Upper lobe of left lung (tissue), 6 donors: ENCODE data around the gene ADK. TPM values are rescaled to one million over a fixed set of nuclear protein-coding genes. Genes with fewer than 3 reads are reported as not detected.

Experiments used
- ATAC-seq, 2 donors: fragments of 200-7000 bp; cut with Tn5 transposase; one replicate each; pipeline ENCODE4 v1.9.1; 2022; ENCODE audit warnings: mild to moderate bottlenecking in 2 of 2, moderate library complexity in 2 of 2; ENCODE audit not compliant: low FRiP score in 2 of 2
- DNase-seq, 2 donors: peaks; one replicate each; pipeline ENCODE4 v3.0.0-alpha.2; 2019 to 2020
- H3K27ac ChIP-seq, 4 donors: fragments of 200-600 bp; sonication (generic); one replicate each; pipeline ENCODE4 v1.5.1; 2016 to 2019
- H3K27me3 ChIP-seq, 4 donors: fragments of 200-600 bp; sonication (generic); one replicate each; pipeline ENCODE4 v1.5.1; 2017 to 2019
- H3K36me3 ChIP-seq, 4 donors: fragments of 200-600 bp; sonication (generic); one replicate each; pipeline ENCODE4 v1.5.1; 2016 to 2019
- H3K4me1 ChIP-seq, 4 donors: fragments of 200-600 bp; sonication (generic); one replicate each; pipeline ENCODE4 v1.5.1; 2018 to 2019
- H3K4me3 ChIP-seq, 4 donors: fragments of 200-600 bp; sonication (generic); one replicate each; pipeline ENCODE4 v1.5.1; 2017 to 2019; ENCODE audit warnings: mild to moderate bottlenecking in 2 of 4, moderate library complexity in 1 of 4
- H3K9me3 ChIP-seq, 4 donors: fragments of 200-600 bp; sonication (generic); one replicate each; pipeline ENCODE4 v1.5.1; 2018 to 2019
- EP300 ChIP-seq, 4 donors: sonication (generic); formaldehyde crosslinking; IDR thresholded peaks; one replicate each; pipeline ENCODE4 v1.5.1; 2017; ENCODE audit warnings: antibody characterized with exemption in 4 of 4, control low read depth in 2 of 4
- POLR2A ChIP-seq, 4 donors: fragments of 450-650 bp; IDR thresholded peaks; one replicate each; pipeline ENCODE4 v1.5.1; 2016 to 2017; ENCODE audit warnings: antibody characterized with exemption in 4 of 4, mild to moderate bottlenecking in 2 of 4
- POLR2AphosphoS5 ChIP-seq, 2 donors: sonication (generic); formaldehyde crosslinking; IDR thresholded peaks; one replicate each; pipeline ENCODE4 v1.5.1; 2017; ENCODE audit warnings: antibody characterized with exemption in 2 of 2
- WGBS, 2 donors: methylation state at CpG; one replicate each; pipeline ENCODE4 v1.1.5; 2017 to 2018; 5-methylcytosine and 5-hydroxymethylcytosine counted together
- total RNA-seq, 6 donors: library from RNA; depleted of rRNA in 4 of 6; stranded (reverse); fragments of >200 nt in 4 of 6; gene quantifications; one replicate each; pipeline versions ENCODE4 v1.1.0 to v1.2.1, GENCODE V29; 2016 to 2021
- TF ChIP-seq, protein P1 (sequence below), 6 experiments: fragments of 450-650 bp in 4 of 6; fragments of 200-600 bp in 2 of 6; sonication (generic) in 2 of 6; IDR thresholded peaks; one replicate each; pipeline ENCODE4 v1.5.1; 2016 to 2019; ENCODE audit warnings: antibody characterized with exemption in 6 of 6
- donor health status: DM: no; HTN: no; CAD: no; lungs with moderate emphysema.
- donor health status: DM: no; HTN: yes; CAD: no; lungs with severe emphysema.

Gene ADK
- total RNA-seq, 6 donors from 2014 or later: 27.9 to 123 (median 48.1) TPM

DNA sequence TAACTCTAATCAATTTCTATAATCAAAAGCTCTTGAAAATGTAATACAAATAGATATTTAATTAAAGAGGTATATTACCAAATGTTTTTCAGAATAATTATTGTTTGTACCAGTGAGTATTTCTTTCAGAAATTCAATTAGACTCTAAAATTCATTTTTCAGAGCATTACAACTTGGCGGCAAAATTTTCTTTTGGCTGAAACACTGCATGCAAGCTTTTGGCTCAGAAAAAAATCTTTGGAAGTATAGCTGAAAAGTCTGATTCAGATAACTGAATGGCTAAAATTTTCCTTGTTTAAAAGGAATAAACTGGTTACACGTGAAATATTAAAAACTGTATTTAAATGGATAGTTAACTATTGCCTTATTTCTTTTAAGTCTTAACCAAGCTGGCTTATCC lies 472.8 kb downstream of the ADK start:
- no peak for TF ChIP-seq EP300 (IDR thresholded peaks at IDR 0.05)
- TF ChIP-seq POLR2AphosphoS5 (IDR thresholded peaks at IDR 0.05): no peak
- TF ChIP-seq, protein P1, sequence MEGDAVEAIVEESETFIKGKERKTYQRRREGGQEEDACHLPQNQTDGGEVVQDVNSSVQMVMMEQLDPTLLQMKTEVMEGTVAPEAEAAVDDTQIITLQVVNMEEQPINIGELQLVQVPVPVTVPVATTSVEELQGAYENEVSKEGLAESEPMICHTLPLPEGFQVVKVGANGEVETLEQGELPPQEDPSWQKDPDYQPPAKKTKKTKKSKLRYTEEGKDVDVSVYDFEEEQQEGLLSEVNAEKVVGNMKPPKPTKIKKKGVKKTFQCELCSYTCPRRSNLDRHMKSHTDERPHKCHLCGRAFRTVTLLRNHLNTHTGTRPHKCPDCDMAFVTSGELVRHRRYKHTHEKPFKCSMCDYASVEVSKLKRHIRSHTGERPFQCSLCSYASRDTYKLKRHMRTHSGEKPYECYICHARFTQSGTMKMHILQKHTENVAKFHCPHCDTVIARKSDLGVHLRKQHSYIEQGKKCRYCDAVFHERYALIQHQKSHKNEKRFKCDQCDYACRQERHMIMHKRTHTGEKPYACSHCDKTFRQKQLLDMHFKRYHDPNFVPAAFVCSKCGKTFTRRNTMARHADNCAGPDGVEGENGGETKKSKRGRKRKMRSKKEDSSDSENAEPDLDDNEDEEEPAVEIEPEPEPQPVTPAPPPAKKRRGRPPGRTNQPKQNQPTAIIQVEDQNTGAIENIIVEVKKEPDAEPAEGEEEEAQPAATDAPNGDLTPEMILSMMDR (IDR thresholded peaks at IDR 0.05): no peak
- no peak for TF ChIP-seq POLR2A (IDR thresholded peaks at IDR 0.05)
- 83 to 95% methylated on average over 2 of the region's 2 CpGs for WGBS, 2 donors
- no peak for ATAC-seq

DNA sequence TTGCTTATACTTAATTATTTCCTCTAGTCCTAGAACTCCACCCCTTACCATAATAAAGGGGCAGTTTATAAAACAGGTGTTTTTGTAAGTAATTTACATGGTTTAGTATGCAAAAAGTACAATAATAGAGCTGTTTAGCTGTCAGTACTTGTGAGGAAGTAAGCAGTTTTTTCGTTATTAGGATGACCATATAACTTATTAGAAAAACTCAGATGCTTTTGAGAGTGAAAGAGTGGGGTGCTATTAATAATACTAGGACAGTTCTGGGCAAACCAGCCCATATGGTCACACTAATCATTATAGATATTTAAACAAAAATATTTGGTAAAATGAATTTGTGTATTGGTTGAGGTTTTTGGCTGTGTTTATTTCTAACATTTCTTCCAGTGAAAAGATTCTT lies 473.5 kb downstream of the ADK start:
- TF ChIP-seq, protein P1 (IDR thresholded peaks at IDR 0.05): no peak
- TF ChIP-seq EP300 (IDR thresholded peaks at IDR 0.05) (no peak), POLR2A (IDR thresholded peaks at IDR 0.05) (no peak), POLR2AphosphoS5 (IDR thresholded peaks at IDR 0.05) (no peak)
- H3K4me3 ChIP-seq: no peak overlapping the region
- ATAC-seq: no peak
- 81 to 92% methylated on average over 1 of the region's 1 CpG for WGBS, 2 donors
- no peak overlapping the region for H3K27ac ChIP-seq
- H3K9me3 ChIP-seq: peaks cover 0 to 3% (median 0%) of the 10 kb centered on the region in 4 donors
- H3K36me3 ChIP-seq: no peaks in the 10 kb centered on the region
- no peaks in the 10 kb centered on the region for H3K4me1 ChIP-seq
- DNase-seq: no peak
- H3K27me3 ChIP-seq: no peaks in the 10 kb centered on the region

More for the DNA sequence above, 472.8 kb downstream of the ADK start:
- DNase-seq: no peak
- H3K4me3 ChIP-seq: no peak overlapping the region
- no peak overlapping the region for H3K27ac ChIP-seq
- no peaks in the 10 kb centered on the region for H3K4me1 ChIP-seq
- peaks cover 0 to 3% (median 0%) of the 10 kb centered on the region in 4 donors for H3K9me3 ChIP-seq
- H3K36me3 ChIP-seq: no peaks in the 10 kb centered on the region
- no peaks in the 10 kb centered on the region for H3K27me3 ChIP-seq

DNA sequence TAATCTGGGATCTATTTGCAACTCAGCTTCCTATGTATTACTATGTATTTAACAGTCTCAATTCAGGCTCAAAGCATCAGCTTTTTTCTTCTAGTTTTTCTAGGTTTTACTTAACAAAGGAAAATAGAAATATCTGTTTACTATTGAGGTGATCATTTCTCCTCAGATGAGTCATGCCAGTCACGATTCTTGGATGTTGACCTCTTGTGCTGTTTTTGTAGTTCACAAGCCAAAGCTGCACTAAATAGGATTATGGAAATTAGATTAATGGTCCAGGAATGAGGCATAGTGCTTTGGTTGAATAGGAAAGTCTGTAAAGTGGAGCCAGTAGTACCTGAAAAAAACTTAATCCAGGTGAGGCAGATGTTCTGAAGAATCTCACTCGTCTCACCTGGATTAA lies 477.1 kb downstream of the ADK start:
- H3K4me3 ChIP-seq: no peak overlapping the region
- H3K4me1 ChIP-seq: no peaks in the 10 kb centered on the region
- 88 to 90% methylated on average over 2 of the region's 2 CpGs for WGBS, 2 donors
- no peak for ATAC-seq
- no peak overlapping the region for H3K27ac ChIP-seq
- peaks cover 0 to 4% (median 0%) of the 10 kb centered on the region in 4 donors for H3K36me3 ChIP-seq
- TF ChIP-seq, protein P1 (IDR thresholded peaks at IDR 0.05): no peak
- TF ChIP-seq EP300 (IDR thresholded peaks at IDR 0.05) (no peak), POLR2AphosphoS5 (IDR thresholded peaks at IDR 0.05) (no peak), POLR2A (IDR thresholded peaks at IDR 0.05) (no peak)
- no peaks in the 10 kb centered on the region for H3K27me3 ChIP-seq
- no peak for DNase-seq
- H3K9me3 ChIP-seq: no peaks in the 10 kb centered on the region

DNA sequence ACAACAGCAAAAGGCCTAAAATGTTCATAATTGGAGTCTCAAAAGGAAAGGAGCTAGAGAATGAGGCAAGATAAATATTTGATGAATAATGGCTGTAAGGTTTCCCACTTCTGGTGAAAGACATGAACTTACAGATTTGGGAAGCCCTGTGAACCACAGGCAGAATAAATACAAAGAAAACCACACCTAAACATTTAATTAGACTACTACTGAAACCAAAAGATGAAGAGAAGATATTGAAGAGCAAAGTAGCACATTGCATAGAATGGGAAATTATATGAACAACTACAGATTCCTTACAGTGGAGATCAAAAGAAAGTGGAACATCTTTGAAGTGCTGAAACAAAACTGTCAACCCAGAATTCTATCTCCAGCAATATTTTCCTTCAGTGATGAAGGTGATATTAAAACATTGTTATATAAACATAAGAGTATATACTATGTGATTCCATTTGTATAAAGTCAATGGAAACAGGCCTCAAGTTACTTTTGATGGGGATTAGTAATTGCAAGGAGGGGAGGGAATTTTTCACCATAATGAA lies 484.0 kb downstream of the ADK start:
- Histone ChIP-seq H3K36me3 (peaks cover 0 to 7% (median 2%) of the 10 kb centered on the region in 4 donors), H3K4me3 (no peak overlapping the region), H3K4me1 (peaks cover 0 to 1% (median 0%) of the 10 kb centered on the region in 4 donors), H3K27me3 (no peaks in the 10 kb centered on the region), H3K27ac (no peak overlapping the region), H3K9me3 (peaks cover 7 to 12% (median 9%) of the 10 kb centered on the region in 4 donors)
- no peak for TF ChIP-seq EP300 (IDR thresholded peaks at IDR 0.05)
- TF ChIP-seq POLR2A (IDR thresholded peaks at IDR 0.05): no peak
- TF ChIP-seq, protein P1 (IDR thresholded peaks at IDR 0.05): no peak
- TF ChIP-seq POLR2AphosphoS5 (IDR thresholded peaks at IDR 0.05): no peak
- ATAC-seq (no peak), DNase-seq (no peak)

DNA sequence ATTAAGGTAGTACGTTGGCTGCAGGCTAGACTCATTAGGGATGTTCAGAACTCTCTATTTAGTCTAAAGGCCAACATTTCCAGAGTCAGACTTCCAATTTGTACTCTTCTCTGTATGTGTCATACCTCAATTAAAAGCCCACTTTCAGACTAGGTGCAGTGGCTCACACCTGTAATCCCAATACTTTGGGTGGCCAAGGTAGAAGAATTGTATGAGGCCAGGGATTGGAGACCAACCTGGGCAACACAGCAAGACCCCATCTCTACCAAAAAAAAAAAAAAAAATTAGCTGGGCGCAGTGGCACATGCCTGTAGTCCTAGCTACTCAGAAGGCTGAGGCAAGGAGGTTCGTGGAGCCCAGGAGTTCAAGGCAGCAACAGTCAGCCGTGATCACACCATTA lies 484.6 kb downstream of the ADK start:
- Histone ChIP-seq H3K27me3 (no peaks in the 10 kb centered on the region), H3K4me3 (no peak overlapping the region), H3K9me3 (peaks cover 7 to 12% (median 9%) of the 10 kb centered on the region in 4 donors), H3K4me1 (peaks cover 0 to 6% (median under 1%) of the 10 kb centered on the region in 4 donors), H3K36me3 (peaks cover 0 to 7% (median 2%) of the 10 kb centered on the region in 4 donors), H3K27ac (no peak overlapping the region)
- DNase-seq (no peak), ATAC-seq (no peak)
- TF ChIP-seq POLR2AphosphoS5 (IDR thresholded peaks at IDR 0.05) (no peak), EP300 (IDR thresholded peaks at IDR 0.05) (no peak), POLR2A (IDR thresholded peaks at IDR 0.05) (no peak)
- TF ChIP-seq, protein P1 (IDR thresholded peaks at IDR 0.05): no peak
- WGBS, 2 donors: 97% methylated on average over 4 of the region's 4 CpGs
